Suppressor macrophage treated with lipopolysaccharide for 4 hours (primary cell): ENCODE measurements around the gene LARGE1.

ENCODE experiments used
- DNase-seq: peaks from one replicate; pipeline ENCODE4 v3.0.0-alpha.2; 2020

The LARGE1 gene

DNA sequence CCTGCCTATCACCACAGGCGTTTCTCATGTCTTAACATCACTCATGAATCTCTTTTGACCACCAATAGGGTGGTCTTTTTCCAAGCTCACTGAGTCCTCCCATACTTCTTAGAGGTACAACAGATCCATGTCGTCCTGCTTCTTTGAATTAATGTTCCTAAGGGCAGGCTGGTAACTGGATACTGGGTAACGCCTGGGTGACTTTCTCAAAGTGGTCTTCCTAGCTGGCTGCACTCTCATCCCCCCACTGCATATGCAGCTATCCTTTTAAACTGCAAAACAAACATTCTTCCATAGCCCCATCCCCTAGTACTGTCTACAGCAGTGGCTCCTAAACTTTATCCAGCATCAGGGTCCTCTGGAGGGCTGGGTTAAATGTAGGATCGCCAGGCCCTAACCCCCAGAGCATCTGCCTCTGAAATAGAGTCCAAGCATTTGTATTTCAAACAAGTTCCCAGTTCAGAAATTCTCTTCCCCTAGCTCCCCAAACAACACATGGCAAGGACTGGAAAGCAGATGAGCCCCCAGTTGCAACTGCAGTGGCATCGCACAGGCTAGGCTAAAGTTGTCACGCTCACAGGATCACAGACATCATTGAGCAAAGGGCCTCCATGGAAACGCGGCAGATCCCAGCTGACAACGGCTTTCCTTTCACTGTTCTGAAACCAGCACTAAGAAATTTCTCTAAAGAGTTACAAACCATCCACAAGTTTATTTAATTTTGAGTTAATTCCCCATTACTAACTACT, 204.9 kb downstream of the LARGE1 start:
- DNase-seq: no peak

DNA sequence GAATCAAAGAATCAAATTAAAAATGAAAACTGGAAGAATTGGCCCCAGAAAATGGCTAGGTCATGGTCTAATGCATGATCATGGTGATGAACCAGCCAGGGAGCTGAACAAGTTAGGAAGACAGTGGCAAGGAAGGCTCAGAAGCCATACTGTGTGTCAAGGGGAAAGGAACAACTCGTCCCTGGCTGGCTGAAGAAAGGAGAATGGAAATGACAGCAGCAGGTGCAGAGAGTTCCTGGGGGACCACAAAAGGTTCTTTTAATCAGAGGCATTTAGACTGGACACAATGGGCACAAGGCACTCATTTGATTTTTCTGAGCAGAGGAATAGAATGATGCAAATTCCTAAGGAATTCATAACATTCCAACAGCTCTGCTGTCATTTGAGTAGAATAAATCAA, 209.9 kb downstream of the LARGE1 start:
- DNase-seq: no peak

DNA sequence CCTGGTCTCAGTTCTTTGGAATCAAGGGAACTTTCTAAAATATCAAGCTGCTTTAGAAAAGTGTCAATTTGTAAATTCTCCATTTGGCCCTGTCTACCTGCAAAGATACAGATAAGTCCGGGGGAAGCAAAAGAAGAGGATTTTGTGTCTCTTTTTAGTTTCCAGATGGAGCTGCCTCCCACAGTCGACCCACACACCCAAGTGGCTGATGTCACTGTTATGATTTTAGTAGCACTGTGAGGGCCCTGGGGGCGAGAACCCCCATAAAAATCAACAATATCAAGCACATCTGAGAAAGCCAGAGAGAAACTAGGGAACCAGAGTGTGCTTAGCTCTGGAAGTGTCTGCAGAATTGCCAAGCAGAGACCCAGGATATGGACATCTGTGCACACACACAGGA, 212.7 kb downstream of the LARGE1 start:
- no peak for DNase-seq

DNA sequence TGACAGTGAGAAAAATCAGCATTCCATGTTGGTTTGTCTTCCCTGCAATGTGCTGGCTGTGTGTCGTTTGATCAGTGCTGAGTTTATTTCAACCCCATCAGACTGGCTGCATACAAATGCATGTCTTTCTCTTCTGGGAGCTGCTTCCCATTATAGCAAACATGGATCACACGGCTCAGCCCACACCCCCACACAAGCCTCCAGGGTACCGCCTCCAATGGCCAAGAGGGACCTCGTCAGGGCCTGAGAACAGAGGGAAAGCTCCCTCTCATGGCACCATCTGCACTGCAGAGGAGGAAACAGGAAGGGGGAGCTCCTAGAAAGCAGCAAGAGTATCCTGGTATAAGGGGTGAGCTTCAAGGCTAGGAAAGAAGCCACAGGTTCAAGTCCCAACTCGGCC, 214.2 kb downstream of the LARGE1 start:
- DNase-seq: no peak

DNA sequence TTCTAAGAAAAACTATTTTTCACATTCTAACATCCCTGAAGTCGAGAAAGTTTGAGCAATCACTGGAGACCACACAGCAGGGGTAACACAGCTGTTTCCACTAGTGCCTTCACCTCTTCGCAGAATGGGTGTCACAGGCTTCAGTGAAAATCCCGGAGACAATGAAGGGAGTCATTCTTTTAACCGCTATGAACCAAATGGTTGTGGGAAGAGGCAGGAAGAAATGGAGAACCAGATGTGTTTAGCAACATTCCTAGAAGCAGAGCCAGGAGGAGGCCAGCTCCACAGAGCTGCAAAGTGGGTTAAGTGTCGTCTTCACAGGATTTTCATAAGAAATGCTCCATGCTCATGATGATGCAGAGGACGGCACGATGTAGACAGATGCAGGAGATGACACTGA, 221.1 kb downstream of the LARGE1 start:
- no peak for DNase-seq

DNA sequence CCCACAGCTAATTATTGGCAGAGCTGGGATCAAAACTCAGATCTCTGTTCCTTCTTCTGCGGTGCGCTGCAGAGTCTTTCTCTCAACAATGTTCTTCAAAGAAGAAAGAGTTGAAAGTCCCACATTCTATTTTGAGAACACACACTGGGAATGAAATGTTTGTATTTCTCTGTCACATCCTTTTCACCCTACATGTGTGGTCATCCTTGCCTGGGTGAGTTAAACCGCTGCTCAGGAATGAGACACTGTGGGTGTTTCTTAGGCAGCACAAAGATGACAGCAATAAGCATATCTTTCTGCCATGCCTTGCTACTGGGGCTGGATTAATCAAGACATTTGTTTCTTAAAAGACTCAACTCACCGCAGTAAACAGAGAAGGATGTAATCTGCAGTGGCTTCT, 222.6 kb downstream of the LARGE1 start:
- no peak for DNase-seq

DNA sequence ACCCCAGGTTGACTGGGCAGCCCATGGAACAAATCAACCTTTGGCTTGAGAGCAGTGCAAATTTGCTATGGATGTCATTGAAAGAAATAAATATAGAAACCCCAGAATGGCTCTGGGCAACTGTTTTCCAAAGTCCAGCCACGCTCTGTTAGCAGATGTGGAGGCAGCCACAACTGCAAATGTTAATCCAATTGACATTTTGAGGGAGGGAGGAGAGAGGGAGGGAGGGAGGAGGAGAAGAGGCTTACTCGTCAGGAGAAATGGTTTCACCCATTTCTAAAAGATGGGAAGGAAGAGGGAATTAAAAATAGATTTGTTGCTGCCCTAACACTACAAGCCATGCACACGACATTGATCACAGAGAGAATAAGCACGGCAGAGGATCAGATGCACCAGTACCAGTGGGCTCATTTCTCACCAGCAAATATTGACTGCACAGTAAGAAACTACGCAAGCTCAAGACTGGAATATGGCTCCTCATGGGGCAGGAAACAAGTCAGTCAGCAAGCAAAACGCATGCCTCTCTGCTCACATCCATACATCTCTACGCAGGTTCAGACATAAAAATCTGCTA, 229.1 kb downstream of the LARGE1 start:
- no peak for DNase-seq

DNA sequence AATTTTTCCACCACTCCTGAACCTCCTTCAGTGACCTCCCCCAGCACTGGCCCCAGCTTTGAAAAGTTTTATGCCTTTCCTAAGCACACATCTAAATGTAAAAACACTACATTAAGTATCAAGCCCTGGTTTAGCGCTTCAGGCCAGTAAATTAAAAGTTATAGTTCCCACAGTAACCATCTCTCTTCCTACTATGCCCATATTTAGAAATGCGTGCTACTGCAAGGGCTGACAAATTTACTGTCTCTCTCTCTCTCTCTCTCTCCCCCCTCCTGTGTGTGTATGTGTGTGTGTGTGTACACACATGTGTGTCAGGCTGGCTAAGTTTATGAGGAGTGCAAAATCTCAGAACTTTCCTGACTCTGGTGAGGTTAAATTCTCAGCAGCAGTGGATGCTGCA, 231.4 kb downstream of the LARGE1 start:
- no peak for DNase-seq

DNA sequence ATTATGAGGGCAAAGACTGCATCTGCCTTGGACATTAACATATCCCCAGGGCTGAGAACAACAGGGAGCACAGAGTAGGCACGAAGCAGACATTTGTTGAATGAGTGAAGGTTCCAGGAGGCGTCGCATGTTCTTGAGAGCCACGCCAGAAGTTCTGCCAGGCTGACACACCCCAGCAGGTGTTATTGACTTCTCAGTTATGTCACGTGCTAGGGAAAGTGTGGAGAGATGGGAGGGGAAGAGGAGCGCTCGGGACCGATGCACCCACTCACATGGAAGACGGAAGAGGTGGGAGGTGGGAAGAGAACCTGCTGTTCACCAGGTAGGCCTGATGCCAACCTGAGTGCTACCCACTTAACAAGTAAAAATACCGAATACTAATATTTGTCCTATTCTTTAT, 232.8 kb downstream of the LARGE1 start:
- DNase-seq: no peak

DNA sequence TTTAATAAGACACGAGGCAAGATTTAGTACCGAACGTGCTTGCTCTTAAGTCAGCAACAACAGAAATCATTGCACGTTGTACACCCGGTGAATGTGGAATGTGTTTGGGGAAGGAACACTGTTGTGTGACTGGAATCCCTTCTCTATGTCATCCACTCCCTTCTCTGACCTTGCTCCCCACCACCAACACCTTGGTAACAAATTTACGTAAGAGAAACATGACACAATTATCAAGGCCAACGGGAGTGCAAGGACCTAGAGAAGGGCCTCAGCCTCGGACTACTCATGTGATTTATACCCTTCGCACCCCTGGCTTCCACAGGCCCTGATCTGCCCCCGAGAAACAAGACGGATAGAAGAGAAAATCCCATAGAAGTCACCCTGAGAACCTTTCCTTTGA, 236.2 kb downstream of the LARGE1 start:
- no peak for DNase-seq

DNA sequence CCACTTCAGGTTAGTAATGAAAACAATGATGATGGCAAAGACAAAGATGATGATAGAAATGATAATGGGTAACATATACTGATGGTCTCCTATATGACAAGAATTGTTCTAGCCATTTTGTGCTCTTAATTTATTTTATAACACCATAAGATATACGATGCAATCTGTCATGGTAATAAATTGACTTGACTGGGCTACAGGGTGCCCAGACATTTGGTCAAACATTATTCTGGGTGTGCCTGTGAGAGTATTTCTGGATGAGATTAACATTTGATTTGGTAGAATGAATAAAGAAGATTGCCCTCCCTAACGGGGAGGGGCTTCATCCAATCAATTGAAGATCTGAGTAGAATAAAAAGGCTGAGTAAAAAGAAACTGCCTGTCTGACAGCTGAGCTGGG, 237.3 kb downstream of the LARGE1 start:
- DNase-seq: no peak

DNA sequence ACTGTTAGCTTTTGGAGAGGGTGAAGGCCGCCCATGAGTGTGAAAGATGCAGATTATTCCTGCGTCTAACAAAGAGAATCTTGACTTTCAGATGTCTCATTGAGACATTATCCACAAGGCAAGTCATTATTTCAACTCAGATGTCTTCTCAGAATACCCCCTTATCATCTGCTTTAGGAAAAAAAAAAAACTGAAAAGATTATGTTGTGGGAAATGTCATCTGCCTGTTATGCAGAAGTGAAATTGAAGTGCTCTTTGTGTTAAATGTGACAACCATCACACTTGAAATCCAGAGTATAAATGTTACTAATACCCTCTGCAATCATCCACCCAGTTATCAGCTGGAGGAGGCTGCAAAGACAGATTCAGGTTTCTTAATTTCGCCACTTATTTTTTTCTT, 239.6 kb downstream of the LARGE1 start:
- DNase-seq: no peak

DNA sequence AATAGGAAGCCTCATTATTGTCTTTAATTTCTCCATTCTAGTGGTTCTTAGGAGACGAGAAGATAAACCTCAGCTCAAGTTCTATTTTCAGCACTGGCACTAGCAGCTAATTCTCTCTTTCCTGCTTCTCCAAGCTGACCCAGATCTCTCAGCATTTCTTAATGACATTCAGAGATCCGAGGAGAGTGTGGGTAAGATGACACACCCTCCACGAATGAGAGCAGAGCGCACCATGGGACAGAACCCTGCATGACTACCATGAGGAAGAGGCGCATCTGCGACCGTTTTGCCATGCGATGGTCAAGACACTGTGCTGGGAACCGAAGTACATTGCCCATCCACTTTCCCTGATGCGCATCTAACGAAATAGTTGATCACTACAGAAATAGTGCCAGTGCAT, 241.8 kb downstream of the LARGE1 start:
- no peak for DNase-seq

DNA sequence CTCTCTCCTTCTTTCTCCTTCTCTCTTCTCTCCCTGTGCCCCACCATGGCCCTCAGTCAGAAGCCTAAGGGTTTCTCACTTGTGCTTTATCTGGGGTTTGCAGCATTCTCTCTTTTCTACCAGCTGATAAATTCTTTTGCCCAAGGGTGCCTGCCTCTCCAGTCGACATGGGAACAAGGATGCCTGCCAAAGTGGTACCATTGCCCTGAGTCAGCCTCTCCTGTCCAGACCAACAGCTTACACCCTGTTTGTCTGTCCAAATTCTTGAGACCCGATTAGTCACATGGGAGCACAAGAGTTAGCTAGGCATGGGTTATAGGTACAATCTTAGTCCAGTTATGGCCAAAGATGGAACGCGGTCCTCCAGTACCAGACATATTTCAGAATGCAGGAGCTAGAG, 242.7 kb downstream of the LARGE1 start:
- DNase-seq: no peak

DNA sequence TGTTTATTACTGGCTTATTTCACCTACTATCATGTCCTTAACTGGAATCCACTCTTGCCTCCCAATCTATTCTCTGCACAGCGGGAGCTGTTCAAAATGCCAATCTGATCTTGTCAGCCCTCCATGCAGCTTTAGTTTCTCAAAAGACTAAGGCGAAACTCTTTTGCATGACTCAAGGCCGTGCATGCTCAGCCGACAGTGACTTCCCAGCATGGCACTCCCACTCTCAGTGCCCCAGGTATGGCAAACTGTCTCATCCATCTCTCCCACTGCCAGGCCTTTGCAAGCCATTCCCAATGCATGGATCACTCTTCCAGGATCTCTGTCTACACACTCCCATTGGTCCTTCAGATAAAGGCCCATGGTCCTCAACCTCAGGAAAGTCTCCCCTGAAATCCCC, 245.9 kb downstream of the LARGE1 start:
- DNase-seq: no peak

DNA sequence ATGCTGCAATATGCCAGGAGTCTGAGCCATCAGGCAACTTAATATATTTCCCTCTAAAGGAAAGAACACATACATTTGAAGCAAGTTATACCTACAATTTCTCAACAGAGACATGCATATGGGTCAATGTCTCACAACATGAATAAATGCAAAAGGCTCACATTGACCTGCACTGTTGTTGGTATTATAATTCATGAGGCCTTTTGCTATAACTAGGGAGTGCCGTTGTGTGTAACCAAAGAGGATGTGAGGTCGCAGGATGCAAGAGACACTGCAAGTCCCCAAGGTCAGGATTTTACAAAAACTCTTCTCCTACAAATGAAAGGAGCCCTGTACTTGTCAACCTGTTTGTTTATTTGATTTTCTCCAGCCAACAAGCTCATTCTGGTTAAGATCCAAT, 250.5 kb downstream of the LARGE1 start:
- no peak for DNase-seq

DNA sequence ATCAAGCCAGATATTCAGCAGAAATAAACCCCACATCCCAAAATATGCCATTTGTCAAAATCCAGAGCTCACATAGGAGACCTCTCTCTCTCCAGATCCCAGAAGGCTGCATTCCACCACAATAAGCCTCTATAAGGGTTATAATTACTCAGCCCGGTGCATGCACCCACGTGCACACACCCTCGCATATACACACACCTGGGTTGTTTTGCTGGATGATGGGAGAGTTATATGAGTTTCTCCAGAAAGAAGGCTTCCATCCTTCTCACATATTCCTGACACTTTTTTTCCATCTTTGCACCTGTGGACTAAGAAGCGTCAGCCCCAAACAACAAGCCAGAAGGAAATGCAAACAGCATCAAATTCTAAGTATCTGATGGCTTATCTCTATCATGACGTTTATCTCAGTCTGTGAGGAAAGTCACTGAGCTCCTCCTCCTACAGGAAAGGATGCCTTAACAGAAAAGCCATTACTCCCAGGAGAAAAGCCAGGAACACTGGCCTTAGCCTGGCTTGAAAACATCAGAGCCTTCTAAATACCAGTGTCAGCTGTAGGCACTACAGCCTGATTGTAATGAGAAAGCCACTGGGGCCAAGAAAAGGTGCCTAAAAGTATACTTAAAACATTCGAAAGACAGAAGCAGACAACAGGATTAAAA, 253.2 kb downstream of the LARGE1 start:
- DNase-seq: no peak

DNA sequence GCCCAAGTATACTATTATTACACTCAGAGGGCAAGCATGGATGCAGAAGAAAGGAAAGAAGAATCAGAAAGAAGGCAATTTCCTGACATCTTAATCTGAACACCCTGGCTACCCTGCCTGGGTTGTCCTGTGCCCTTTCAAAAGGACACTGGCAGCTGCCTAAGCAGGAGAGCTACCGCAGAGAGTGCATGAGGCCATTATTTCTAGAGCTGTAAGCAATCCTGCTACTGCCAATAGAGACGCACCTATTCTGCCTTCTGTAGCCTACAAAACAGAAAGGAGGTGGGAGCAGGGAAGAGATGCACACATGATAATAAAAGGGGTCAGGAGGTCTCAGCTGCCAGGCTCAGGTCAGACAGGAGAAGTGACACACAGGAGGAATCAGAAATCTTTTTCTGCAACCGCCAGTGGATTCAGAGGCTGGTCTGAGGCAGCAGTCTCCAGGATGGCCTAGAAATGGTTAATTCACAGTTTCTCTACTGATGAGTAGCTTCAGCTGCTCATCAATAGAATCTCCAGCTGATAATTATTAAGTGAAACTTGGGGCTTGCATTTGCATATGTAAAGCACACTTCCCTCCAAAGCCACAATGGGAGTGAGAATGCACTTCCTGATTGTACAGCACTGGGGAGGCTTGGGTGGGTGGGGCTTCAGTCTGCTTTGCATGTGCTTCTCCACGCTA, 253.9 kb downstream of the LARGE1 start:
- no peak for DNase-seq

DNA sequence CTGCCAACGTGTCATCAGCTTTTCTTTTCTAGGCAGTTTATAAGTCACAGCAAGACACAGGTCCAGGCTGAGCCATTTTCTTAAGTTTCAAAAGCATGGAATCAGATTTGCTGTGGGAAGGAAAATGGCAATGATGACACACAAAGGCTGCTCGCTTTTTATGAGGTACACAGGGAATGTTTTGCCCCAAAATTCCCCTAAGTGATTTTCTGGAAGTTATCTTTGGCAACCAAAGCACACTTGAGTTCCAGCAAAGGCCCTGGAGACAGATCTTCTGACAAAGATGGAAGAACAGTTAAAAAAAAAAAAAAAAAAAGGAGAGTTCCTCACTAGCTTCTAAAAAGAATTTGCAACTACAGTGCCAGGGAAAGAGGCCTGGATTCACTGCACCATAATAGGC, 260.8 kb downstream of the LARGE1 start:
- DNase-seq: no peak

DNA sequence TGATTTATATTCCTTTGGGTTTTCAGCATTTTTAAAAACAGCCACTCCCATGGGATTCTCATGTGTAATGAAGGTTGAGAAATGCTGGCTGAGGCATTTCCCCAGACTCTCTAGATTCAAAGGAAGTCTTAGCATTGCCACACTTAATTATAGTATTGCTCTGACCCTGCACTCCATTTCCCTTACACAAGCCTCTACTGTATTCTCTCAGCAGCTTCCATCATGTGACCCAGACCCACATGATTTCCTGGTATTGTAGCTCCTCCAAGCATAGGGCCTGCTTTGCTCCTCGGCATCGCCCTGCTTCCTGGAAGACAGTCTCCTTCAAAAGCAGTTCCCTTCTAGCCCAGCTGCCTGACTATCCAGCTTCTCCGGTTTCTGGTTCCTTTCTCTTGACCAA, 261.5 kb downstream of the LARGE1 start:
- DNase-seq: no peak

DNA sequence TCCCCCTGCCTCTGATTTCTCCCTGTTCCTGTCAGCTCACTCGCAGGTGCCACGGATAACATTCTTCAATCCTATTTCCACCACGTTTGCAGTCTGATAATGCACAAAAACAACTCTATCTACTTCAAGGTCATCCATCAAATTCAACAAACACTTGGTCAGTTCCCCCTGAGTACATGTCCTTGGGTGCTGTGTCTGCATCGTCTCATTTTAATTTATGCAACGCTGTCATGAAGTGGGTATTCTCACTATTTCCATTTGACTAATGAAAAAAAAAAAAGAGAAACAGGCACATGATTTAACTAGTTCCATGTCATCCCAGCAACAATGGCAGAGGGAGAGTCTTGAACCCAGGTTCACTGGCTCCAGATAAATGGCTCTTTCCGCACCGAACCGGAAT, 262.6 kb downstream of the LARGE1 start:
- DNase-seq: no peak

DNA sequence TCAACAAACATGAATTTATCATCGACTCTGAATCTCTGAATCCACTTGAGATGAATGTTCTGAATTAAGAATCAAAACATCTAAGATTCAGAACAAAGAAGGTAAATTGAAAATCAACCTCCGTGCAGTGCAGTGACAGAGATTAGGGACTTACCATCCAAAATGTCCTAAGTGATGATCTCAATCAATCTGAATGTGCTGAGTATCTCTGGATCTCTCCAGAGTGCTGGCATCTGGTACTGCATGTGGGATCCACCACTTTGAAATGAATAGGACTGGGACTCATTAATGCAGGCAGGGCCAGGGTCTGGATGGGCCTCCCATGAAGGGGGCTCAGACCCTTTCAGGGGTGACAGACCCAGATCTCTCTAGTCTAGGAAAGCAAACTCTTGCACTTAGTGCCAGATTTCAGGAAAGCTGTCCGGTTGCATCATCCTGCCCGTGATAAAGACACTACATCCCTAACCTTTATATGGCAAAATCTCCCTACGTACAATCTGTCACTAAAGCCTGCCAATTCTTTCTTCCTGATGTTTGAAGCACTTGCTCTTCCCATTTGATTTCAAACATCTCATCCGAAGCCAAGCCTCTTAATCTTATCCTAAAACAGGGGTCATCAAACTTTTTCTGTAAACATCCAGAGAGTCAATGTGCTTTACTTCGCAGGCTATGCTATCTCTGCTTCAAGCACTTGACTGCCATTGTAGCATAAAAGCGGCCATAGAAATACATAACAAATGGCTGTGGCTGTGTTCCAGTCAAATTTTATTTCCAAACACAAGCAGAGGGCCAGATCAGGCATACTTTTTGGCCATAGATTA, 263.3 kb downstream of the LARGE1 start:
- no peak for DNase-seq
